ENCODE data around the gene TLCD5.

Gene TLCD5

DNA sequence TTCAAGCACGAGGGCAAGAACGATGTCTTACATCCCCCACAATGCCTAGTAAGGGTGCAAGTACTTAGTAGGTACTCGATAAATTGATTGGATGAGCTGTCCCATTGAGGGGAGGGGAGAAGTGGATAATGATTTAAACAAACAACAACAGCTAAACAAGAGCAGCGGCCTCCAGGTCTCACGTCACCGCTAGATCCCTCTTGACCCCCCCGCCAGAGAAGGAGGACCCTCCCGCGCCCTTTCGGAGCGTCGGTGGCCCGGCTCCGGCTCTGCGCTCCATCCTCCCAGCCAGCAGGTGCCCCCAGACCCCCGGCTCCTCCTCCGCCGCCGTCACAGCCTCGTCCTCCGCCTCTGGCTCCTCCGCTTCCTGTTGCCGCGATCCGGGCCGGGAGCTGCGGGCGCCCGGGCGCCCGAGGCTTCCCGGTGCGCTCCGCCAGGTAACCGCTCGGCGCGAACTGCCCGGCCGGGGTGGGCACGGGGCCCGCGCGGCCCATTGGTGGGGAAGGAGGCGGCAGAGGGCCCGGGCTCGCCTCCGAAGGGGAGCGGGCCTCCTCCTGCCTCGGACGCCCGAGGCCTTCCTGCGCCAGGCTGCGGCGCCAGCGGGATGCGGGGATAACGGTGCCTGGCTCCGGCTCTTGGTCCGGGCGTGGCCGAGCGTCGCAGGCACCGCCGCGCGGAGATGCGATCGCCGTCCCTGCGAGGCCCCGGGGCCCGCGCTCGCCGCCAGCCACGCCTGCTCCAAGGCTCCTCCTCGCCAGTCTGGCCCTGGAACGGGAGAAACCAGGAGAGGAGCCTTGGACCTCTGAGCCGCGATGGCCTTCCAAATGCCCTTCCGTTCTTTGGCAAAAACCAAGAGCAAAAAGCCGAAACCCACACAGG, at the start of gene TLCD5:
TSS of gene TLCD5 (plus strand) at position 368 of the 879 bp plus-strand sequence. CDS start 2,143 bp downstream, outside the sequence.
- no peak for DNase-seq

DNA sequence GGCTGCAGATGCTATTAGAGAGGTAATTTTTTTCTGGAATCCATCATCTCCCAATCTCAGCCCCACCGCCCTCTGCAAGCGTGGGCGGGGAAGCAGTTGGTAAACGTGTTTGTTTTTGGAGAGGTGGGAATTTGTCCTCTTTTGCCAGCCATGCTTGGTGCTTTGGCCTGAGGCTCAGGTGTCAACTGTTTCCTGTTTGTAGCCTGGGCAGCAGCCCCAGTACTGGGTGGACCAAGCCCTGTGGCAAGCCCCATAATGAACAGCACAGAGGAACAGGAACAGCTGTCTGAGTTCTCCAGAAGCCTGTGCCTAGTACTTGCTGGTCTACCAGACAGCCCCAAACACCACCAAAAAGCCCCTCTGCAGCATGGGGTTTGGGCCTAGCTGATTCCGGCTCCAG, 45.6 kb upstream of the TLCD5 start:
- DNase-seq = no peak

- no peak for DNase-seq
These were observed 44.5 kb upstream of the TLCD5 start for GRCh38 chr11:120280600-120281051.

DNA sequence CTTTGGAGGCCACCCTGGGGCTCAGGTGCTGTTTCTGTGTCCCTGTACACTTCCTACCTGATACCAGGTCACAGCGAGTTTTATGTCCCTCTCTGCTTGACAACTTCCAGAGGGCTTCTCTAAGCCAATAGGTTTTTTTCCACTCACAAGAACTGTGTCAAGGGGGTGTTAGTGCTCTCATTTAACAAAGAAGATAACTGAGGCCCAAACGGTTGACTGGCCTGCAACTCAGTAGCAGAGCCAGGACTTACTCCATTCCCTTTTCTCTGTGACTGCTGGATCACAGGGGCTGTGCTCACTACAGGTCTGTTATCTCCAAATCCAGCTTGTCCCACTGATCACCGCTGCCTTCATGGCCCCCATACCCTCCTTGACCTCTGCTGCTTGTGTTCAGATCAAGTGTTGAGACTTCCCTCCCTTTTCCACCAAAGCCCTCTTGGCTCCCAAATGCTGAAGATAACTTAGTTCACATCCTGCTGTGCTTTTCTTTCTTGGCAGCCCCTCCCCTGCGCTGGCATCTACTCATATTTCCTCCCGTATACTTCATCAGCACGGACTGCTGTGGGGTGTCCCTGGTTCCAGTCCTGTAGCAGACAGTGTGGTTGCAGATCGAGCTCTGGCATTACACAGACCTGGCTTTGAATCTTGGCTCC, 43.8 kb upstream of the TLCD5 start:
- DNase-seq = no peak

DNA sequence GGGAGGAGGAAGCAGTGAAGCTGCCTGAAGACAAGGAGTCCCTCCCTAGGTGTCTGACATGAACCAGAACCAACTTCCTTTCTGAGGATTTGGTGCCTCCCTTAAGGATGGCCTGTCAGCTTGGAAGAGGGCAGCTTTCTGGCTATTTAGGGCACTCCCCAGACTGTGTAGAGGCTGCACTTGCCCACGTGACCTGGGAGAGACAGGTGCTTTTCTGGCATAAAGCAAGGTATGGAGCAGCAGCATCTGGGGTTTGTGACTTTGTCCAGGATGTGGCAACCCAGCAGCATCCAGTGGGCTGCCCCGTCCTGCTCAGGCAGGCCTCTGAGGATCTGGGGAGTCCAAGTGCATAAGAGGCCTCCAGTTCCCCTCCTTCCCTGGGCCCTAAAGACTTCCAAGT, 42.0 kb upstream of the TLCD5 start:
- no peak for DNase-seq

DNA sequence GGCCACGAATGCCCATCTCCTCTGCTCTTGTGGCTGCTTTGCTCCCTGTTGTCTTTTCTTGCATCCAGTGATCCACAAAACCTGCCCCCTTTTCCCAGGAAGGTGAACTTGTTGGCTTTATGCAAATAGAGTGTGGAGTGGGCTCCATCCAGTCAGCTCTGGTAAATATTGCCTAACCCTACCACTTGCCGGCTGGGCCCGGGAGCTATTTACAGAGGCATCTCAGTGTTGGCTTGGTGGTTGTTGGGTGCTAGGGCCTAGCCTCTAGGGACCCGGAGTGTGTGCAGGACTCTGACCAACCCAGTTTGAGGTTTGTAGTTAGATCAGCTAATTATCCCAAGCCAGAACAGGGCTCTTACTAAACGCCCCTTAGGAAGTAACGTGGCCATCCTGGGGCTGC, 40.8 kb upstream of the TLCD5 start:
- DNase-seq = no peak

DNA sequence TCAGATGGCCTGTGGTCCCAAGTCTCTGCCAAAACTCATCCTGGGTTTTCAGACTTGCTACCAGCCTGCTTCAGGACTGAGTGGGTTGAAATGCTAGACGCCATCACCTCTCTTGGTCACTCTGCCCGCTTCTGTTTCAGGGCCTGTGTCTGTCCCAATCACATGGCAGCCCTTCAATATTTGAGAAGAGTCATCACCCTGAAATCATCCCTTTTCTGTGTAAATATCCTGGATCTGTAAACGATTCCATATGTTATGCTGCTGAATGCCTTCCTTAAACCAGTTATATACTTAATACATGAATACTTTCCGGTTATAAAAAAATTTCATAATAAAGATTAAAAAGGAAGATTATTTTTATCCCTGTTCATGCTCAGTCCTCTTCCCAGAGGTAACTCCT, 39.8 kb upstream of the TLCD5 start:
- DNase-seq = no peak

GRCh38 chr11:120288021-120288420, 37.1 kb upstream of the TLCD5 start:
- no peak for DNase-seq

GRCh38 chr11:120289426-120289825, 35.7 kb upstream of the TLCD5 start:
- DNase-seq = no peak

DNA sequence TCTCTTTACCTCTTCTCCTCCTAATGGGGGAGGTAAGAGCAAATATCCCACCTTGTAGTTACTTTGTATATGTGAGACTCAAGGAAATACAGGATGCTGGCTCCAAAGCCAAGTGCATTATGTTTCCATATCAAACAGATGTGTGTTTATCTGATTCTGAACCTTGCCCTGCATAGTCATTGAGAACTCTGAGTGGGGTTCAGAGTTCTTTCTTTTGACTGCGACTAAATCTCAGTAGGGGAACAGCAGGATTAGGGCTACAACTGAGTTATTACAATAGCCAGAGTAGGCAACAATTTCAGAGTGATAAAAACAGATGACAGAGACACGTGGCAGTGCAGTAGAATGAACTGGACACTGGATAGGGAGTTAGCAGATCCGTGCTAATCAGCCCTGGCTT, 34.1 kb upstream of the TLCD5 start:
- DNase-seq = no peak

GRCh38 chr11:120293038-120293800, 31.9 kb upstream of the TLCD5 start:
- no peak for DNase-seq

DNA sequence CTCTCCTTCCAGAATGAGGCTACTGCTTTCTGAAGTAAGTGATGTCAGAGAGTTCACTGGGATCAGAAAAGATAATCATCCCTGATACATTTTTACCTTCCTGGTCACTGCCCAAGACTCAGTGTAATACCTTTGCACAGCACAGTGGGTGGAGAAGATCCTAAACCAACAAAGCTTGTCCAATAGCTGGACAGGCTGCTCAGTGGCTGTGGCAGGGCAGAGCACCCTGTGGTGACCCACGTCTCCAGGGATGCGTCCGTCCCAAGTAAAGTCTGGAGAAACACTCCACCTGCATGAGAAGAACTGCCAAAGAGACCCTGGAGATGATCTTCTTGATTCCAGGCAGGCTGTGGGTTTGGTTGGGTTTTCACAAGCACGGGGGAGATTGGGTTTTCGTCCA, 31.0 kb upstream of the TLCD5 start:
- DNase-seq = no peak

GRCh38 chr11:120295099-120295498, 30.0 kb upstream of the TLCD5 start:
- DNase-seq = no peak

DNA sequence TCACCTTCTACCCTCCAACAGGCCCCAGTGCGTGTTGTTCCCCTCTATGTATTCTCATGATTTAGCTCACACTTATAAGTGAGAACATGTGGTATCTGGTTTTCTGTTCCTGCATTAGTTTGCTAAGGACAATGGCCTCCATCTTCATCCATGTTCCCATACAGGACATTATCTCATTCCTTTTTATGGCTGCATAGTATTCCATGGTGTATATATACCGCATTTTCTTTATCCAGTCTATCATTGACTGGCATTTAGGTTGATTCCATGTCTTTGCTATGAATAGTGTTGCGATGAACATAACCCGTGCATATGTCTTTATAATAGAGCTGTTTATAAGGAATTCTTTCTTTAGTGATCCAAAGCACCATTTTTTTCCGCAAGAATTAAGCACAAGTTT, 28.5 kb upstream of the TLCD5 start:
- DNase-seq = no peak

- DNase-seq = no peak
These were observed 26.6 kb upstream of the TLCD5 start for GRCh38 chr11:120298461-120298860.

DNA sequence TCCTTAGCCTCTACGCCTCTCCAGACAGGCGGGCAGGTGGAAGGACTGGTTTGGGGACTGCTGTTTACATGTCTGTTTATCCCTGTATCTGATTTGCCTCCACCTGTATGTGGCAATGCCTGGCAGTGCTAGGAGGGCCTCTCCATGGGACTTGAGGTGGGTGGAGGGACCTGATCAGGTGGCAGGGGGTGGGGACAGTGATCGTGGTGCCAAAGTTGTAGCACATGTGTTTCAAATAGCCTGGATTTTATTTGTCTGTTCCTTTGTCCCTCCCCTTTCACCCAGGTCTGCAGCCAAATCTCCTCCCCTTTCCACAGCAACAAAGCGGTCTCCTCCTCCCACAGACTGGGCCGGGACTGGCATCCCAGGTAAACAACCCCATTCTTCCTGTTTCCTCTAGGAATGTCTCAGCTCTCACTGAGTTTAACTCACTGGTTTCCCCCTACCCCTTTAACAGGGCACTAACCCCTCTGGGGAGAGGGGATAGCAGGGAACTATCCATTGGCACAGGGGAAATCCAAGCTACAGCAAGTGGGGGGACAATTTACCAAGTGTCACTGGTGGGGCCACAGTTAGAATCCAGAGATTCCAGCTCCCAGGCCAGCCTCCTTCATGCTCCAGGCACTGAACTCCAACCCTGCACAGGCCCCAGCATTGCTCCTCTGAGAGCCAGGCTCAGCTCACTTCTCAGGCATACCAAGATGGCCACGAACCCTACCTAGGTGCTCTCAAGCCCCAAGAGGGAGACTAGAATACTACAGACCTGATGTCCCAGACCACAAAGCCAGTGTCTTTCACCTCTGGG, 22.9 kb upstream of the TLCD5 start:
- no peak for DNase-seq

- peak; percentile 55 for DNase-seq
These were observed 22.0 kb upstream of the TLCD5 start for GRCh38 chr11:120303004-120303637.

- no peak for DNase-seq
These were observed 20.6 kb upstream of the TLCD5 start for GRCh38 chr11:120304526-120304925.

DNA sequence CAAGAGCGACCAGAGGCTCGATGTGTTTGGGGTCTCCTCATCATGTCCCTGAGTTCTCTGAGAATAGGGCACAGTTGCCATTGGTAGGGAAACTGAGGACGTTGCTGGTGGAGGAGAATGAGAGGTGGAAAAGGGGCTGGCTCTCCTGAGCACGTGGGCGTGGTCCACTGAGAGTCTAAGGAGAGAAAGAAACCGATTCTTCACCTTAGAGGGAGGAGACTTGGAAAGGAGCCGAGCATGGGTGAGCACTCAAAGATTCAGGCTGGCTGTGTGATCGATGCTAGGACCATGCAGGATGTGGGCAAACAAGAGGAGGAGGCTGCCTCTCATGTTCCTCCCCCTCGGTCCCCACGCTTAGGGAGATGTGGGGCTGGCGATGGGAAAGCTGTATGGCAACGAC, 19.8 kb upstream of the TLCD5 start:
- no peak for DNase-seq

- DNase-seq = no peak
These were observed 18.4 kb upstream of the TLCD5 start for GRCh38 chr11:120306519-120307242.

GRCh38 chr11:120307476-120307875, 17.6 kb upstream of the TLCD5 start:
- no peak for DNase-seq

DNA sequence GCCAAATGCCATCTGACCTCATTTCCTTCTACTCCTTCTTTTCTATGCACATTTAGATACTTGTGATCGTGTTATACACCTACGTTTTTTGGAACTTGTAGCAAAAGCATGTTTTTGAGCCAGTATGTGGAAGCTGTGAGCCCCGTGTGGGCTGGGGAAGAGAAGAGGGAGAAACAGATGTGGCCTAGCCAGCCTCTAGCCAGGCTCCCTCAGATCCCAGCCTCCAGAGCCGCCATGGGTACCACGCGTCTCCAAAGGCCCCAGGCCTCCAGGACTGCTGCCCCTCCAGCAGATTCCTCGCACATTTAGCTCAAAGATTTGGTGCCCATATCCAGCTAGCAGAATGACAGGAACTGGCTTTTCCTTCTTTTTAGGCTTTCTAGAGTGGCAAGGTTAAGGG, 17.0 kb upstream of the TLCD5 start:
- DNase-seq = no peak
